Glutamatergic neuron (in vitro differentiated cells): ENCODE results near the gene ADGRG2. TPM values are rescaled to one million over a fixed set of nuclear protein-coding genes. Genes with fewer than 3 reads are reported as not detected.

Experiments
- DNase-seq: peaks from one replicate; pipeline ENCODE4 v3.0.0; 2022
- H3K27ac Mint-ChIP-seq: one replicate; pipeline ENCODE4 v1.8.0; 2020; ENCODE audit warnings: mild to moderate bottlenecking, mixed read lengths, inconsistent platforms; ENCODE audit not compliant: unreplicated experiment
- H3K27me3 Mint-ChIP-seq: one replicate; pipeline ENCODE4 v1.8.0; 2020; ENCODE audit warnings: mild to moderate bottlenecking, moderate library complexity, mixed read lengths, inconsistent platforms; ENCODE audit not compliant: unreplicated experiment
- H3K36me3 Mint-ChIP-seq: one replicate; pipeline ENCODE4 v1.8.0; 2020; ENCODE audit warnings: mild to moderate bottlenecking, mixed read lengths, inconsistent platforms; ENCODE audit not compliant: unreplicated experiment
- H3K4me1 Mint-ChIP-seq: one replicate; pipeline ENCODE4 v1.8.0; 2020; ENCODE audit warnings: mild to moderate bottlenecking, low read depth, mixed read lengths, inconsistent platforms; ENCODE audit not compliant: unreplicated experiment
- H3K4me3 Mint-ChIP-seq: one replicate; pipeline ENCODE4 v1.8.0; 2020; ENCODE audit warnings: mild to moderate bottlenecking, mixed read lengths, inconsistent platforms; ENCODE audit not compliant: unreplicated experiment
- H3K9me3 Mint-ChIP-seq: one replicate; pipeline ENCODE4 v1.8.0; 2020; ENCODE audit warnings: mild to moderate bottlenecking, moderate library complexity, mixed read lengths, inconsistent platforms; ENCODE audit not compliant: unreplicated experiment
- total RNA-seq: library from RNA; stranded (reverse); fragmentation: NEBNext Ultra II Directional; extraction: Animal tissue kit (Norgen Biotek cat#: 25700); gene quantifications from one replicate; pipeline ENCODE4 v1.2.1, GENCODE V29; 2021; ENCODE audit not compliant: unreplicated experiment
- TF ChIP-seq, protein P1 (sequence below): fragments of 200-600 bp; sonication (generic); IDR thresholded peaks from one replicate; pipeline ENCODE4 v1.5.0; 2021; ENCODE audit not compliant: partially characterized antibody, unreplicated experiment

ADGRG2 gene
- total RNA-seq, 1 donor from 2014 or later, result 0.39 TPM

DNA sequence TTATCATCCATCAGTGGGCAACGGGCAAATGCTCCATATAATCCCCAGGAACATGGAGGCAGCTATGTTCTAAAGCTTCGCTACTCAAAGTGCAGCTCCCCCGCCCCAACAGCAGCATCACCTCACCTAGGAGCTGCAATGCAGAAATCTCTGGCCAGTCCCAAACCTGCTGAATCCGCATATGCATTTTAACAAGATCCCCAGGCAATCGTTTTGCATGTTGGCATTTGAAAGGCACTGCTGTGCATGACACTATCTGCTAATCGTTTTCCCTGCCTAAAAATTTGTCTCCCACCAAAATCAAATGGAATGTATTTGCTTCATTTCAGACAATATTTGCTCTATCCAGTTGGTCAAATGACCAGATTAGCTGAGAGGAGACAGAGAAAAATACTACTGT is 15.2 kb downstream of the ADGRG2 start:
- H3K36me3 Mint-ChIP-seq, result no peaks in the 10 kb centered on the region
- no peak overlapping the region for H3K4me3 Mint-ChIP-seq
- no peak overlapping the region for H3K27ac Mint-ChIP-seq
- no peaks in the 10 kb centered on the region for H3K4me1 Mint-ChIP-seq
- H3K27me3 Mint-ChIP-seq, result peaks cover 1% of the 10 kb centered on the region
- DNase-seq, result no peak
- no peaks in the 10 kb centered on the region for H3K9me3 Mint-ChIP-seq
- TF ChIP-seq, protein P1, sequence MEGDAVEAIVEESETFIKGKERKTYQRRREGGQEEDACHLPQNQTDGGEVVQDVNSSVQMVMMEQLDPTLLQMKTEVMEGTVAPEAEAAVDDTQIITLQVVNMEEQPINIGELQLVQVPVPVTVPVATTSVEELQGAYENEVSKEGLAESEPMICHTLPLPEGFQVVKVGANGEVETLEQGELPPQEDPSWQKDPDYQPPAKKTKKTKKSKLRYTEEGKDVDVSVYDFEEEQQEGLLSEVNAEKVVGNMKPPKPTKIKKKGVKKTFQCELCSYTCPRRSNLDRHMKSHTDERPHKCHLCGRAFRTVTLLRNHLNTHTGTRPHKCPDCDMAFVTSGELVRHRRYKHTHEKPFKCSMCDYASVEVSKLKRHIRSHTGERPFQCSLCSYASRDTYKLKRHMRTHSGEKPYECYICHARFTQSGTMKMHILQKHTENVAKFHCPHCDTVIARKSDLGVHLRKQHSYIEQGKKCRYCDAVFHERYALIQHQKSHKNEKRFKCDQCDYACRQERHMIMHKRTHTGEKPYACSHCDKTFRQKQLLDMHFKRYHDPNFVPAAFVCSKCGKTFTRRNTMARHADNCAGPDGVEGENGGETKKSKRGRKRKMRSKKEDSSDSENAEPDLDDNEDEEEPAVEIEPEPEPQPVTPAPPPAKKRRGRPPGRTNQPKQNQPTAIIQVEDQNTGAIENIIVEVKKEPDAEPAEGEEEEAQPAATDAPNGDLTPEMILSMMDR, result no peak

DNA sequence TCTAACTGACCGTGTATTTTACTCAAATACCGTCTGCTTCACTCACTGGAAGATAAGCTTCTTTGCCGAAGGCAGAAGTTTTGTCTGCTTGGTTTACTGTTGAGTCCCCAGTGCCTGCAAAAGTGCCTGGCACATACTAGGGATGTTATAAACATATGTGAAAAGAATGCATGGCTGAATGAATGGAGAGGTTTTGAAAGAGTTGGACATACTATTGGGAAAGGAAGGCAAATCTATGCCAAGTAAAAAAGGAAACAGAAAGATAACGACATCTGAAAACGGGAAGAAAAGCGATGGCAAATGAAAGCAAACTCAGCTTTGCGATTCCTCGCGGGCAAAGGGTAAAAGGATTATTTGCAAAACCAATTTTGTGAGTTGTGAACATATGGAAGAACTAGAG is 21.7 kb downstream of the ADGRG2 start:
- no peaks in the 10 kb centered on the region for H3K27me3 Mint-ChIP-seq
- DNase-seq, result no peak
- no peak overlapping the region for H3K27ac Mint-ChIP-seq
- no peaks in the 10 kb centered on the region for H3K4me1 Mint-ChIP-seq
- H3K36me3 Mint-ChIP-seq, result no peaks in the 10 kb centered on the region
- H3K9me3 Mint-ChIP-seq, result peaks cover 2% of the 10 kb centered on the region
- H3K4me3 Mint-ChIP-seq, result no peak overlapping the region
- TF ChIP-seq, protein P1, result no peak

DNA sequence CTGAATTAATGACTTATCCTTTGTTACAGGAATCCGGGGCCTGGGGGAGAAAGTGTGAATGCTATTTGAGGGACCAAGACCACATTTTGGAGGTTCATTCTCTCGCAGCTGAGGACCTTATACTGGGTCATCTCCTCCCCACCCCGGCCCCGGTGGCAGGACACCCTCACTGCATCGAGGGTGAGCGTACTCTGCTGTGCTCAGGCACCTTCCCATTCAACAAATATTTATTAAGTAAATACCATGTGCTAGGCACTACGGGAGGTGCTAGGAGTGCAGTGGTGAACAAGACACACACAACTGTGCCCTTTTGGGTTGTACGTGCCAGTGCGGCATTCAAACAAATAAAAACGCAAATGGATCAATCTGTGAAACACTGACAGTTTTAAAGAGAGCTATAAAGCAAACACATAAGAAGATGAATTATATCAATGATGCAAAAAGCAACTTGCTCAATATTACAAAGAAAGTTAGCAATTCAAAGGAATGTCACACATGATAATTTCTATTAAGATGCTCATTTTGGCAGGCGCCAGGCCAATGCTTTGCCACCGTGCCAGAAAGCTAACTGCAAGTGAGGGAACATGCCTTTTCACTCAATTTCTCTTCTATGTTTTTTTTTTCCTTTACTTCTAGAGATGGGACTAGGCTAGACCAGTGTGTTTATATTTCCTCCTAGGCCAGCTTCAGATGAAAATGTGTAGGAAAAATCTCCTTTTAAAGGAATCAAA is 24.6 kb downstream of the ADGRG2 start:
- Mint-ChIP-seq H3K4me1 (no peaks in the 10 kb centered on the region), H3K27me3 (no peaks in the 10 kb centered on the region), H3K4me3 (no peak overlapping the region), H3K9me3 (peaks cover 2% of the 10 kb centered on the region), H3K27ac (no peak overlapping the region), H3K36me3 (no peaks in the 10 kb centered on the region)
- no peak for DNase-seq
- TF ChIP-seq, protein P1, result no peak

DNA sequence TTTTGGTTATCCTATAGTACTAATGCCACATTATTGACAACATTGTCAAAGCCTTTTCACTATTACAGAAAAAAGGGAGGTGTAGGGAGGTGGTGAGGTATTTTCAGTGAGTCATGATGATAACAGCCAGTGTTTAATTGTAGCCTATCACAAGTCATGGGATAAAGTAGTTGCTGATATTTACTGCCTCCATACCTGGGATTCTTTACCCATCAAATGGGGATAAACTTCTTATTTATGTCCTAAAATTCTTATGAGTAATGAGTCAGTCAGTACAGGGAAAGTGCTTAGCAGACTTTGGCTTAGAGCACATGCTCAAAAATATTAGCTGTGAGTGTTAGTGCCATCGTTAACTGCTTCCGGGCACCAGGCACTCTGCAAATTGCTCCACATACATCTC is 25.7 kb downstream of the ADGRG2 start:
- no peak overlapping the region for H3K27ac Mint-ChIP-seq
- TF ChIP-seq, protein P1, result no peak
- no peaks in the 10 kb centered on the region for H3K27me3 Mint-ChIP-seq
- H3K36me3 Mint-ChIP-seq, result no peaks in the 10 kb centered on the region
- peaks cover 2% of the 10 kb centered on the region for H3K9me3 Mint-ChIP-seq
- H3K4me1 Mint-ChIP-seq, result no peaks in the 10 kb centered on the region
- DNase-seq, result no peak
- H3K4me3 Mint-ChIP-seq, result no peak overlapping the region

DNA sequence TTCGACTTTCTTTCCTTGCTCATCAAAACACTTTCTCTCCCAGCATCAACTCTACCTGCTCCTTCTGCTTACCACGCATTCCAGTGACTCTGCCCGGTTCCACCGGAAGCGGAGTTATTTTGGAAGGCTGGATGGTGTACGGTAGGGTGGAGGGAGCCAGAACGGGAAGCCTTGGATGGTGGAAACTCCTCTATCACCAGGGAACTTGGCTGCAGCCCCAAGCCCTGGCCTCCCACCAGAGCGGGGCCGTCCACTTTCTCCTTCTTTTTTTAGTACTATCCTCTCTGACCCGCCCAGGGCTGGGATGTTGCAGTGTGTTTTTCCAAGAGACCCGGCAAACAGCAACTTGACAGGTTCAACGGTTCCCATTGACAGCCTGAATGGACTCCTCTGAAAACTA is 27.6 kb downstream of the ADGRG2 start:
- no peaks in the 10 kb centered on the region for H3K4me1 Mint-ChIP-seq
- no peak for DNase-seq
- TF ChIP-seq, protein P1, result no peak
- no peak overlapping the region for H3K27ac Mint-ChIP-seq
- peaks cover 12% of the 10 kb centered on the region for H3K36me3 Mint-ChIP-seq
- H3K9me3 Mint-ChIP-seq, result peaks cover 3% of the 10 kb centered on the region
- no peaks in the 10 kb centered on the region for H3K27me3 Mint-ChIP-seq
- no peak overlapping the region for H3K4me3 Mint-ChIP-seq
